ENCODE results near the gene CFAP74.
A peak's percentile ranks its signal among the peaks of the same experiment; 100 is the strongest.

CFAP74 gene

DNA sequence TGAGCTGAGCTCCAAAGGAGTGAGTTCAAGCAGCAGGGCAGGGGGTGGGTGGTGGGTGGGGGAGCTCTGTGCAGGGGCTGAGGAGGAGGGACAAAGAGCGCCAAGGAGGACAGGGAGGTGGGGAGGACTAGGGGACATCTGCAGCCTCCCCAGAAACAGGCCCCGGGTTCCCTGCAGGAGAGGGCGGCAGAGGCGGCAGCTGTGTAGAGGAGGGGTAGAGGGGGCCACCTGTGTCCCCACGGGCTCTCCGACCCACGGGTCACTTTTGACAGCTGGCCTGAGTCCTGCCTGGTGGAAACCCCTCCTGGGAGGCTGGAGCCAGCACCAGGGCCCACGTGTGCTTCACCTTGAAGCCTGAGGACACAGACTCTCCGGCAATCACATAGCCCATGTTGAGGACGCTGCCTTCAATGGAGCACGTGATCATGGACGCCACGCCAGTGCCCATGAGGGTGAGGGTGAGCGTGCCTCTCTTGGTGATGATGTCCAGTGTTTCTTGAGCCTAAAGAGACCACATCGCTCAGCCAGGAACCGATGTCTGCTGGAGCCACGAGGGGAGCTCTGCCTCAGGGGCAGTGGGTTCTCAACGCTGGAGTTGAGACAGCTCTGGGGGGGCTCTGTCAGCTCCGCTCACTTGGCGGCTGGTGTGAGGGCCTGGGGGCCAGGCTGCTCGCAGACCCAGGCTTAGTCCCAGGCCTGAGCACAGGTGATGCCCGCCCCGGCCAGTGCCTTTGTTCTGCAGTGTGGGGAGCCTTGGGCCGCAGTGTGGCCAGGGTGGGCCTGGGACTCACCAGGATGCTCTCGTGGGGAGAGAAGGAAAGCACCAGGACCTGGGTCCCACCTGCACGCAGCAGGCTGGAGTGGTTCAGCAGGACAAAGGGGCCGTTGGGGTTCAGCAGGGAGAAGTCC lies 77.9 kb downstream of the CFAP74 start:
- DNase-seq = no peak

DNA sequence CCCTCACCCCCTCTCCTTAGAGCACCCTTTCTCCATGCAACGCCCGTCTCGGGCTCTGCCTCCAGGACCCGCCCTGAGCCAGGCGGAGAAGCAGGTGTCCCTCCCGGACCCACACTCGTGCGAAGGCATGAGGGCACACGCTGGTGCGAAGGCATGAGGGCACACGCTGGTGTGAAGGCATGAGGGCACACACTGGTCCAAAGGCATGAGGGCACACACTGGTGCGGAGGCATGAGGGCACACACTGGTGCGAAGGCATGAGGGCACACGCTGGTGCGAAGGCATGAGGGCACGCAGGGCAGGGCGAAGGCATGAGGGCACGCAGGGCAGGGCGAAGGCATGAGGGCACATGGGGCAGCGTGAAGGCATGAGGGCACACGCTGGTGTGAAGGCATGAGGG lies 78.7 kb downstream of the CFAP74 start:
- no peak for DNase-seq

DNA sequence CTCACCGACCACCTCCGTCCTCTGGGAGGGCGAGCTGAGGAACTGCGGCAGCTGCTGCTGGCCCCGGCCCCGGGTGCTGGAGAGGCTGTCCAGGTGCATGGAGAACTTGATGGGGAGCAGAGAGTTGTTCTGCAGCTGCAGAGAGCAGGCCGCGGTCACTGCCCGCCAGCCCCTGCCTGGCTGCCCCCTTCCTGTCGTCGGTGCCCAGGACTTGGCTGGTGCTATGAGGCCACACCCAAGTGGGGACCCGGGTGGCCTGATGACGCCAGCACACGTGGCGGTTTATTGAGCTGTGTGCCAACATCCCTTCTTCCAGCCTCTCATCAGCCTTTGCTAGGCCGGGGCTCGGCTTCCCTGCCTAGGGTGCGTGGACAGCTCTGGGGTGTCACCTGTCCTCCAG lies 79.2 kb downstream of the CFAP74 start:
- no peak for DNase-seq

DNA sequence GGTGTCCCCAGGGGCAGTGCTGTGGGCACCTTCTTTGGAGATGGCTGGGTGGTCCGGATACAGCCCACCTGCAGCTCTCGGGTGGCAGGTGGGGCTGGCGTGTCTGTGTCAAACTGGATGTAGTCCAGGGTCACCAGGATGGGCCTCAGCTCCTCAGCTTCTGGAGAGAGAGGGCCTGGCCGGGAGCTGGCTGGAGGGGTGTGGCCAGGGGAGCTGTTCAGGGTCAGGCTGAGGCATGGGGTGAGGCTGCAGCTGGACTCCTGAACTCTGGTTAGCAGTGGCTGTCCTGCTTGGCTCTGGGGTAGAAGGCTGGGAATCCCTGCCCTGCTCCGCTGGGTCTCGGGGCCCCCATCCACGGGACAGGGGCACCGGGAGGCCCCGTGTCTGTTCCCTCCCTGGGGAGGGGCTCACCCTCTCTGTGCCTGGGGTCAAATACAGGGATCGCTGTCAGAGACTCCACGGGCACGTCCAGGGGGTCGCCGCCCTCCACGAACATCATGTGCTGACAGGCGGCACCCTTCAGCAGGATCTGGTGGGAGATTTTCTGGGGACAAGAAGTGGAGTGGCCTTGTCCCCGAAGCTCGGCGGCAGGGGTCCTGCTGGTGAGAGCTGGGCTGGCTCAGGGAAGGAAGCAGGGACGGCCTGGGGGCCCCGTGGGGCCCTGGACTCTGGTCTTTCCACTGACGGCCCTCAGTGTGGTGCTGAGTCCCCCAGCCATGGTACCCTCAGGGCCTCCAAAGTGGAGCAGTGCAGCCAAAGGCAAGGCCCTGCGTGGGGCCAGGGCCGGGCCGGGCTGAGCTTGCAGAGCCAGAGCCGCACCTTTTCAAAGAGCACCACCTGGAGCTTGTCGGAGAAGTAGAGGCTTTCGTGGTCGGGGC lies 80.4 kb downstream of the CFAP74 start:
- no peak for DNase-seq

DNA sequence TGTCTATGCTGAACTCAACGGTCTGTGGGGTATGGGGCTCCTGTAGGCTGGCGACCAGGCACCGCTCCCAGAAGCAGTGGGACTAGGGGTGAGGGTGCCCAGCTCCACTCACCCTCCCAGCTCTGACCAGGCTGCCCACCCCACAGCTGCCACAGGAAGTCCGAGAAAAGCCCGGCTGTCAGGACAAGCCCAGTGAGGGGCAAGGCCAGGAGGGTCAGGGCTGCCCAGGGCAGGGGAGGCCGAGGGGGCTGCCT lies 81.0 kb downstream of the CFAP74 start:
- DNase-seq = no peak

DNA sequence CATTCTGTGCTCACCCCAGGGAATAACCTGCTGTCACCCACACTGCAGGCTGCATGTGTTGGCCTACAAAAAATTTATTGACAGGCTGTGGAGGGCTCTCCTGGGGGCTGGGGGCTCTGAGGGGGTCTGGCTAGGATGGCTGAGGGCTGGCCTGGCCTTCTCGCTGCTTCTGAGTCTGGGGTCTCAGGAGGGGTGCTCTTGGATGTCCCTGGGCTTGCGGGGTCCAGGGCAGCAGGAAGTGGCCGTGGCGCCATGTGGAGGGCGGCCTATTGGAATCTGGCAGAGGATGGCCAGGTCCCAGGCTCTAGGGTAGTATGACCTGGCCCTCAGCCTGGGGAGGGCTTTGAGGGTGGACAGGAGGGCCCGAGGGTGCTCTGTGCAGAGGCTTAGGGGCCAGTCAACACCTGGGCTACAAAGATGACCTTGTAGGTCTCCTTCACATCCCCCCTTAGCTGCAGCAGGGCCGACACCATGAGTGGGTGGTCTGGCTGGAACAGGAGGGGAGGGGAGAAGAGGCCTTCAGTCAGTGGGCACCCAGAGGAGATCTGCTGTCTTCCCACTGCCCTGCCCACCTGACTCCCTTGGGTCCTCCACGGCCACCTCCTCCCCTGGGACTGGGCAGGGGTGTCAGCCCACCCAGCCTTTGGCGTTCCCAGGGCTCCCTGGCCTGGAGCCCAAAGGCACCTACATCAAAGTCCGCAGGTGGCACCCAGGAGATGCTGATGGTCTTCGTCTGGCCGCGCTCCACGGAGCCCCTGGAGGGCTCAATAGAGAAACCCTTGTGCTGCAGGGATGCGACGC lies 81.5 kb downstream of the CFAP74 start:
- no peak for DNase-seq

DNA sequence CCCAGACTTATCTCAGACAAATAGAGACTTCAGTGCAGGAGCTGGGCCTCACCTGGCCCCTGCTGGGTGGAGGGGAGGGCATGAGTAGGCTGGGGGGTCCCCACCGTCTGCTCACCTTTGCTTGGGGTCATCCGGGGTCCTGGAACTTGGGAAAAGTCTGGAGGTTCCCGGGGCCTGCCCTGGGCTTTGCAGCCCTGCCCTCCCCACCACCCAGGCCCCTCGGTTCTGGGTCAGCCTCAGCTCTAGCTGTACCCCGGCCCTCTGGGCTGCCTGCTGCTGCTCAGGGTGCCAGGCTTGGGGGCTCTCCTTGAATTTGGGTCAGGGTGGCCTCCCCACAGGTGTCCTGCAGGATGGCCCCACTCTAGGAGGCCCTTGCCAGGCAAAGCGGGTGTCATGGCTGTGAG lies 82.1 kb downstream of the CFAP74 start:
- no peak for DNase-seq

DNA sequence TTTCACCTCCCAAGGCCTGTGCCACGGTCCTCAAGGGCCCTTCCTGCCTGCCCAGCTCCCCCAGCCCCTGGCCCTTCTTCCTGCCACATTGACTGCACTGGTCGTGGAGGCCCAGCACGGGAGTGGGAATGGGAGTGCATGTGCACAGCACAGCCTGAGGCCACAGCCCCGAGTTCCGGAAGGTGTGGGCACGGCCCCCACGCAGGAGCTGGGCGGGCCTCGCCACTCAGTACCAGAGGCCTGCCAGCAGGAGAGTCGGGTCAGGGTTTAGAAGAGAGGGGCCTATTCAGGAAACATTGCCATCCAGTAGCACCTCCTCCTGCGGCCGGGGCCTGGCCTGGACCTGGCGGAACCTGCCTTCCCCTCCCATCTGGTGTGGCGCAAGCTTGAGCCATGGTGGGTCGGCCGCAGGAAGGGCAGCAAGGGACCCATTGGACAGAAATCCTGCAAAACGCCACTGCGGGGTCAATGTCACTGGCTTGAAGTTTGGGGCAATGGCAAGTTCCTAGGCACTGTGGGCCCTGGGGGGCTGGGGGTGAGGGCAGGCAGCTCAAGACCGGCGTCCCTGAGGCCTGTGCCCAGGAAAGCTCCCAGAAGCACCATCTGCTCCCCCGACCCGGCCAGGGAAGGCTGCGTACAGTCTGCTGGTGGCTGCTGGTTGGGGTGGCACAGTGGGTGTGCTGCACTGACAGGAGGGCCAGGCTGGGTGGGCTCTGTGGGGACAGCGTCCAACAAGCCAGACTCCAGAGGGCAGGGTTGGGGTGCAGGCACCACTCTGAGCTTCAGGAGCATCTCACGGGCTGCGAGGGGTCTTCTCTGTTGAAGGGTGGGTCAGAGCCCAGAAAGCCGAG lies 82.8 kb downstream of the CFAP74 start:
- DNase-seq = no peak

DNA sequence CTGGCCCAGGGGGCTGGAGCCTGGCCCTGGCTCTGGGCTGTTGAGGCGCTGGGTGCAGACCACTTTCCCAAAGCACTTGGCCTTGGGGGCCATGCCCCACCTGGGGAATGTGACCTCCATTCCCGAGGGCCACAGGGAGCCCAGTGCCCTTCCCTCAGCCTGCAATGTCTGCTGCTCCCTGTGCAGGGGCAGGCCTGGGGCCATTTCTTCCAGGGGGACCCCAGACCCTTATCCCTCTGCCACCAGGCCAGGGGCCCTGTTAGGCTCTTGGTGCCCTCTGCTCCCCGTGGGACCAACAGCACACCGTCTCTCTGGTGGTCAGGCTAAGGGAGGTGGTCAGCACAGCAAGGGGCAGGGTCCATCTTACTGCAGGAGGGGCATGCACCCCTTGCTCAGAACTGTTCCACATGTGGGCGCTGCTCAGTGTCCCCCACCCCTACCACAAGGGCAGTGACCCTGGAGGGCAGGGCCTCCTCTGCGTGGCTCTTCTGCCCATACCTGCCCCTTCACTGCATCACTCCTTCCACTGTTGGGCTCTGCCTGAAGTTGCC lies 83.5 kb downstream of the CFAP74 start:
- DNase-seq = peak; percentile 17

DNA sequence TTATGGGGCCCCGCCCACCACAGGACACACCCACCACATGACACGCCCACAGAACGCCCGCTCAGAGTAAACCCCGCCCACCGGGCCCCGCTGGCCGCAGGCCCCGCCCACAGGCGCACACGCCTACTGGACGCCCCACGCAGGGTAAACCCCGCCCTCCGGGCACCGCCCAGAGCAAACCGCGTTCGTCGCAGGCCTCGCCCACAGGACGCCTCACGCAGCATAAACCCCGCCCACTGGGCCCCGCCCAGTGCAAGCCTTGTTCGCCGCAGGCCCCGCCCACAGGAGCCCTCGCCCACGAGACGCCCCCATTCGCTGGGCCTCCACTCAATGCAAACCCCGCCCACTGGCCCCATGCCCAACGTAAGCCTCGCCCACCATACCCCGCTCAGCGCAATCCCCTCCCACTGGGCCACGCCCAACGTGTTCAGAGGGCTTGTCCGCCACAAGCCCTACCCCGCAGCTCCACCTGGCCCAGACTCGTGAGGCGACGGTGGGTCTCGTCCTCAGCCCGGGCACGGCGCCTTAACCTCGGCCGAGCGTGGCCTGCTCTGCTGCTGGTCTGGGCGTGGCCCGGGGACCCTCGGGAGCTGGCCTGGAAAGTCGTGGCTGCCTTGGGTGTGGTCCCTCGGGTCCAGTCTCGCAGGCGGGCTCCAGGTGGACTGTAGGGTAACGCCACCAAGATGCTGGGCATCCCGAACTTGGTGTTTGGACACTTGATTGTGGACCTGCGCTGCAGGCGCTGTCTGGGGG lies 84.1 kb downstream of the CFAP74 start:
- peak; percentile 99 for DNase-seq

DNA sequence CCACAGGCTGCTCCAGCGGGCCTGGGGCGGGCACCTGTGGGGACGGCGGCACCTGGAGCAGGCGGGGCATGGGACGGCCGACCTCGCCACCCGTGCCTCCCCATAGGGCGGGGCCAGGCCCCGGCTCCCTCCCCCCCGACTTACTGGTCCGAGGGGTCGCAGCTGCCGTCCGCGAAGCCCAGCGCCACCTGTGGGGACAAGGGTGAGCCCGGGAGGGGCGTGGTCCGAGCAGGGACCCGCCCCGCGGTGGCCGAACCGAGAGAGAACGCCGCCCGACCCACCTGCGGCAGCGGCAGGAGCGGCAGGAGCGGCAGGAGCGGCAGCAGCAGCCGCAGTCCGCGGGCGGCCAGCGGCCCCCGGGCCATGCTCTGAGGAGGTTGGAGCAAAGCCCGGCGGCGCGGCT lies 84.7 kb downstream of the CFAP74 start, which contains the start of gene TMEM52:
TMEM52 (minus strand) TSS at position 379 of the 403 bp plus-strand sequence; CDS start at position 365, 14 bp downstream.
- no peak for DNase-seq

DNA sequence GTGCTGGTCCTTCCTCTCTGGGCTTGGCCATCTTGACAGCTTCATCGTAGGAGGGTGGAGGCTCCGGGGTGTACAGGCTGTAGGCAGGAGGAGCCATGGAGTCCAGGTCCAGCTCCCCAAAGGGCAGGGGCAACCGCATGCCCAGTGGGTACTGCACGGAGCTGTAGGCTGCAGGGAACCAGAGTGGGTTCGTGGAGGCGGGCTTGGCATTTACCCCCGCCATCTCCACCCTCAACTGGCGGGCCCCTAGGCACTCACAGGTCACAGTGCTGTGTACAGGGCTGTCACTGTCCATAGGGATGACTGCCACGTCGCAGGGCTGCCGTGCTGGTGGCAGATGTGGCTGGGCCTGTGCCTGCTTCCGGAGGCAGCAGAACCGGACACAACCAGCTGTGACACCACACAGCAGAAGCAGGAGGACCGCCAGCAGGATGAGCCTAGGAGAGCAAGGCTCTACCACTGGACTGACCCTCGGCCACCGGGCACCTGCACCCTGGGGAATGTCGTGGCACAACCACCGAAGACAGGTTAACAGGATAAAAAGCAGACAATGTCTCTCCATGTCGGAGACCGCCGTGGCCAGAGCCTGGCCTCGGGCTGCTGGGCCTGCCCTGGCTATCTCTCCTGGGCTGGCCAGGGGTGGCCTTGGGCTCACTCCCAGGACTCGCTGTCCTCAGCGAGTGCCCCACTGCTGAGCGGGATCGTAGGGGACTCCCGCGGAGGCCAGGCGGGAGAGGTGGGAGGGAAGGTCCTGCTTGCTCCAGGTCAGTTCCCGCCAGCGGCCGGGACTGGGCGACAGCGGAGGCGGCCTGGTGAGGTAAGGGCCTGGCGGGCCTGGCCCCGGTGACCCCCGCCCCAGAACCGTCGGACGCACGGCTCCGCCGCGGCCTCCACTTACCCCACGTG lies 85.3 kb downstream of the CFAP74 start:
- no peak for DNase-seq

DNA sequence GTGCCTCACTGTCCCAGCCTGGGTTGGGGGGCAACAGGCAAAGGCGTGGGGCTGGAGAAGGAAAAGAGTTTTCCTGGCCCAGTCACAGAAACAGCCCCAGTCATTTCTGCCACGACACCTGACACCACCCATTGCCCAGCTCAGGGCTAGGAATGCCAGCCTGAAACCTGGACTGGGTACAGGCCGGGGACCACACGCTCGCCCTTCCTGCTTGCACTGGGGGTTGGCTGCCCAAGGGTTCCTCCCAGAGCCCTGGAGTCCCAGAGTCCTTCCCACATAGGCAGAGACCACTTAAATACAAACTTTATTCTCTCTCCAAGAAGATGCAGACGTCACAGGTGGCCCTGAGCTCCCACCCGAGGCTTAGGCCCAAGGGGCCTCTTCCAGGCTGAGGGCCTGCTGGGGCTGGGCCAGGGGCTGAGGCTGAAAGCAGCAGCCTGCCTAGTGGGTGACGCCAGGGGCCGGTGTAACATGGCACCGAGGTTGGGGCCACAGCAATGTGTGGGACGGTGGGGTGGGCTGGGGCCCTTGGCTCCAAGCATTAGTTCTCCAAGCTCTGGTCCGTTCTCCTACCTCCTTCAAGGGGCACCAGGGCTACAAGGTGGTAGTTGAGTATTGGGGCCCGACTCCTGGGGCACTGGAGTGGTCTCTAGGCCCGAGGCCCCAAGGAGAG lies 86.1 kb downstream of the CFAP74 start:
- DNase-seq = no peak

DNA sequence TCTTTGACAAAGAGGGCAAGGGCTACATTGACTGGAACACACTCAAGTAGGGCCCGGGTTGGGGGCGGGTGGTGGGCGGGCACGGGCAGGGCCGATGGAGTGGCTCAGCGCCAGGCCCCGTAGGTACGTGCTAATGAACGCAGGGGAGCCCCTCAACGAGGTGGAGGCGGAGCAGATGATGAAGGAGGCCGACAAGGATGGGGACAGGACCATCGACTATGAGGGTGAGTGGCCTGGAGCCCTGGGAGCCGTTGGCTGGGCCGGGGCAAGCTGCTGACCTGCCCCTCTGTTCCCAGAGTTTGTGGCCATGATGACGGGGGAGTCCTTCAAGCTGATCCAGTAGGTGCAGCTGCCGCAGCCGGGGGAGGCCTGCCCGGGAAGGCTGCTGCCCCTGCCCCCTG lies 86.7 kb downstream of the CFAP74 start:
- DNase-seq = no peak

DNA sequence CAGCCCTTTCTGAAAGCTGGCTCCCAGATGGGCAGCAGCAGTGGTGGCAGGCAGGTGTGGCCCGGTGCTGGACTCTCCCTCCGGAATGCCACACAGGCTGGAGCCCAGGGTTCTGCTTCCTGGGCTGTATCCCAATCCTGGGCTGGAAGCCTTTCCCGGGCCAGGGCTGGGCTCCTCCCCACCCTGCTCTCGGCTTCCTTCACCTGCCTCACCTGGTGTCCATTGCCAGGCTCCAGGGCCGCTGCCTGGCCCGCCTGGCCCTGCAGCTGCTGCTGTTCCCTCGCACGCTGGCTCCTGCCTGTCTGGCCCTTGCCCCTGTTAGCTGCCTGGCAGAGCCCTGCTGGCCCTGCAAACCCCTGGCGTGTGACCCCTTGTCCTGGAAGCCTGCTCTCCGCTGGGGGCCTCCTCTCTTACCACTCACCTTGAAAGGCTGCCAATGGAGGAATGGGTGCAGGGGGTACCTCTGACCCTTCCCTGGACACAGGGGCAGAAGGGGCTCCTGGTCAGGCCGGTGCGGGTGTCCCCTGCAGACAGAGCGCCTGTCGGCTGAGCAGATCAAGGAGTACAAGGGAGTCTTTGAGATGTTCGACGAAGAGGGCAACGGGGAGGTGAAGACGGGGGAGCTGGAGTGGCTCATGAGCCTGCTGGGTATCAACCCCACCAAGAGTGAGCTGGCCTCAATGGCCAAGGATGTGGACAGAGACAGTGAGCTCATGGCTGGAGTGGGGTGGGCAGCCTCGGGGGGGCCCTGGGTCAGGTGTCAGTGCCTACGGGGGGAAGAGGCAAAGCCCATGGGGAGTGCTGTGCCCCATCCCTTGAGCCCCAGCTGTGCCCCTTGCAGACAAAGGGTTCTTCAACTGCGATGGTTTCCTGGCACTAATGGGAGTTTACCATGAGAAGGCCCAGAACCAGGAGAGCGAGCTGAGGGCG lies 87.4 kb downstream of the CFAP74 start:
- no peak for DNase-seq

DNA sequence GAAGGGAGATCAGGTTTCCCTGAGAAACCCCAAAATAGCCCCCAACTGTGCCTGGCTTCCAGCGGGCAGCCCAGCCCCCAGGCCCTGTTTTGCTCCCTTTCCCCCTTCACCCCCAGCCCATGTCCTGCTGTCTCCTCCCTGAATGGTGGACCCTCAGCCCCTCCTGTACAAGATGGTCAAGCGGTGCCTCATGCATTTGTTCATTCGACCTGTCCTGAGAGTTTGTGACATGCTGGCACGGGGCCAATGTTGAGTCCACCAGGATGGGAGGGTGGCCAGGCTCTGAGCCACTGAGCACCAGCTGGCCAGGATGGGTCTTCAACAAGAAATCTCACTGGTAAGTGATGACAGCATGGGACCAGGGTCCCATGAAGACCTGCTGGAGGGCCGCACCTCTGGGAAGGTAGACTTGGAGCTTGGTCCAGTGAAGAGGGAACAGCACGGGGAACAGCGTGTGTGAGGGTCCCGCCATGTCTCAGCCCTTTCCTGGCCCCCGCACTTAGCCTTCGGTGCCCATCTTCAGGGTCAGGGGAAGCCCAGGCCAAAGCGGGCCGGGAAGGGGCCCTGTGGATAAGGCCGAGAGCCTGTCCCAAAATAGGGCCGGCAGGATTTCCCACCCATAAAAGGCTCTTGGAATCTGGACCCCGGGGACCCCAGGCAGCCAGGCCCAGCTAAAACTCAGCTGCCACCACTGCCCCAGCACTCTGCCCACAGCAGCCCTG lies 88.5 kb downstream of the CFAP74 start, which contains the start of gene CALML6:
CALML6 (plus strand) TSS at position 290 of the 722 bp plus-strand sequence; CDS start at position 311, 21 bp downstream.
- DNase-seq = no peak

All from OCI-M1 (cell line).